ENCODE data around the gene CLCN2.

Gene CLCN2

GRCh38 chr3:184322731-184323487 is 38.5 kb downstream of the CLCN2 start:
- no peaks in the 10 kb centered on the region for H3K27me3 ChIP-seq (ENCODE audit: control insufficient read depth, insufficient read depth, low read length)
- peaks cover 89% of the 10 kb centered on the region for H3K36me3 ChIP-seq (ENCODE audit: control insufficient read depth, insufficient read depth, low read length)
- H3K4me1 ChIP-seq (ENCODE audit: control insufficient read depth, insufficient read depth, low read length), result no peaks in the 10 kb centered on the region
- H3K9me3 ChIP-seq (ENCODE audit: control insufficient read depth, insufficient read depth, low read length), result no peaks in the 10 kb centered on the region
- H3K4me3 ChIP-seq (ENCODE audit: low read depth, low read length), result no peak overlapping the region
- H3K9ac ChIP-seq (ENCODE audit: low read depth, low read length), result no peak overlapping the region

GRCh38 chr3:184321666-184322065 is 39.7 kb downstream of the CLCN2 start:
- Histone ChIP-seq H3K4me1 (ENCODE audit: control insufficient read depth, insufficient read depth, low read length) (peaks cover 4% of the 10 kb centered on the region), H3K9me3 (ENCODE audit: control insufficient read depth, insufficient read depth, low read length) (no peaks in the 10 kb centered on the region), H3K9ac (ENCODE audit: low read depth, low read length) (no peak overlapping the region), H3K4me3 (ENCODE audit: low read depth, low read length) (no peak overlapping the region), H3K27me3 (ENCODE audit: control insufficient read depth, insufficient read depth, low read length) (no peaks in the 10 kb centered on the region), H3K36me3 (ENCODE audit: control insufficient read depth, insufficient read depth, low read length) (peaks cover 83% of the 10 kb centered on the region)

- Histone ChIP-seq H3K9ac (ENCODE audit: low read depth, low read length) (no peak overlapping the region), H3K9me3 (ENCODE audit: control insufficient read depth, insufficient read depth, low read length) (no peaks in the 10 kb centered on the region), H3K4me3 (ENCODE audit: low read depth, low read length) (no peak overlapping the region), H3K27me3 (ENCODE audit: control insufficient read depth, insufficient read depth, low read length) (no peaks in the 10 kb centered on the region), H3K4me1 (ENCODE audit: control insufficient read depth, insufficient read depth, low read length) (peaks cover 8% of the 10 kb centered on the region), H3K36me3 (ENCODE audit: control insufficient read depth, insufficient read depth, low read length) (peaks cover 67% of the 10 kb centered on the region)
Measured at GRCh38 chr3:184320104-184320445, 41.3 kb downstream of the CLCN2 start.

- H3K36me3 ChIP-seq (ENCODE audit: control insufficient read depth, insufficient read depth, low read length), result peaks cover 39% of the 10 kb centered on the region
- no peaks in the 10 kb centered on the region for H3K9me3 ChIP-seq (ENCODE audit: control insufficient read depth, insufficient read depth, low read length)
- no peaks in the 10 kb centered on the region for H3K27me3 ChIP-seq (ENCODE audit: control insufficient read depth, insufficient read depth, low read length)
- H3K9ac ChIP-seq (ENCODE audit: low read depth, low read length), result peak overlapping the region; percentile 28
- H3K4me1 ChIP-seq (ENCODE audit: control insufficient read depth, insufficient read depth, low read length), result peaks cover 8% of the 10 kb centered on the region
- no peak overlapping the region for H3K4me3 ChIP-seq (ENCODE audit: low read depth, low read length)
Measured at GRCh38 chr3:184317201-184317600, 44.2 kb downstream of the CLCN2 start.

GRCh38 chr3:184316792-184317191 is 44.6 kb downstream of the CLCN2 start:
- H3K4me3 ChIP-seq (ENCODE audit: low read depth, low read length), result peak overlapping the region; percentile 90
- no peaks in the 10 kb centered on the region for H3K27me3 ChIP-seq (ENCODE audit: control insufficient read depth, insufficient read depth, low read length)
- no peaks in the 10 kb centered on the region for H3K9me3 ChIP-seq (ENCODE audit: control insufficient read depth, insufficient read depth, low read length)
- H3K4me1 ChIP-seq (ENCODE audit: control insufficient read depth, insufficient read depth, low read length), result peaks cover 8% of the 10 kb centered on the region
- H3K36me3 ChIP-seq (ENCODE audit: control insufficient read depth, insufficient read depth, low read length), result peaks cover 35% of the 10 kb centered on the region
- H3K9ac ChIP-seq (ENCODE audit: low read depth, low read length), result no peak overlapping the region

- Histone ChIP-seq H3K27me3 (ENCODE audit: control insufficient read depth, insufficient read depth, low read length) (no peaks in the 10 kb centered on the region), H3K9me3 (ENCODE audit: control insufficient read depth, insufficient read depth, low read length) (no peaks in the 10 kb centered on the region), H3K36me3 (ENCODE audit: control insufficient read depth, insufficient read depth, low read length) (peaks cover 28% of the 10 kb centered on the region), H3K9ac (ENCODE audit: low read depth, low read length) (peak overlapping the region; percentile 88), H3K4me1 (ENCODE audit: control insufficient read depth, insufficient read depth, low read length) (peaks cover 8% of the 10 kb centered on the region), H3K4me3 (ENCODE audit: low read depth, low read length) (peak overlapping the region; percentile 90)
Measured at GRCh38 chr3:184315871-184316661, 45.3 kb downstream of the CLCN2 start.

- peak overlapping the region; percentile 88 for H3K9ac ChIP-seq (ENCODE audit: low read depth, low read length)
- H3K27me3 ChIP-seq (ENCODE audit: control insufficient read depth, insufficient read depth, low read length), result no peaks in the 10 kb centered on the region
- H3K4me3 ChIP-seq (ENCODE audit: low read depth, low read length), result peak overlapping the region; percentile 90
- peaks cover 22% of the 10 kb centered on the region for H3K36me3 ChIP-seq (ENCODE audit: control insufficient read depth, insufficient read depth, low read length)
- no peaks in the 10 kb centered on the region for H3K9me3 ChIP-seq (ENCODE audit: control insufficient read depth, insufficient read depth, low read length)
- H3K4me1 ChIP-seq (ENCODE audit: control insufficient read depth, insufficient read depth, low read length), result peaks cover 8% of the 10 kb centered on the region
Measured at GRCh38 chr3:184315543-184315867, 45.9 kb downstream of the CLCN2 start.

GRCh38 chr3:184314700-184315542 is 46.5 kb downstream of the CLCN2 start:
- H3K36me3 ChIP-seq (ENCODE audit: control insufficient read depth, insufficient read depth, low read length), result peaks cover 17% of the 10 kb centered on the region
- H3K4me1 ChIP-seq (ENCODE audit: control insufficient read depth, insufficient read depth, low read length), result peaks cover 8% of the 10 kb centered on the region
- peak overlapping the region; percentile 88 for H3K9ac ChIP-seq (ENCODE audit: low read depth, low read length)
- peak overlapping the region; percentile 90 for H3K4me3 ChIP-seq (ENCODE audit: low read depth, low read length)
- H3K27me3 ChIP-seq (ENCODE audit: control insufficient read depth, insufficient read depth, low read length), result no peaks in the 10 kb centered on the region
- no peaks in the 10 kb centered on the region for H3K9me3 ChIP-seq (ENCODE audit: control insufficient read depth, insufficient read depth, low read length)

- no peaks in the 10 kb centered on the region for H3K9me3 ChIP-seq (ENCODE audit: control insufficient read depth, insufficient read depth, low read length)
- peaks cover 8% of the 10 kb centered on the region for H3K4me1 ChIP-seq (ENCODE audit: control insufficient read depth, insufficient read depth, low read length)
- H3K36me3 ChIP-seq (ENCODE audit: control insufficient read depth, insufficient read depth, low read length), result peaks cover 11% of the 10 kb centered on the region
Measured at GRCh38 chr3:184314363-184314699, 47.1 kb downstream of the CLCN2 start, which contains the start of gene EIF4G1. TSS of gene EIF4G1 (plus strand) at chr3:184314606. CDS start at chr3:184315797, 1,191 bp downstream.

GRCh38 chr3:184311633-184312032 is 49.8 kb downstream of the CLCN2 start:
- H3K36me3 ChIP-seq (ENCODE audit: control insufficient read depth, insufficient read depth, low read length), result peaks cover 22% of the 10 kb centered on the region
- H3K9me3 ChIP-seq (ENCODE audit: control insufficient read depth, insufficient read depth, low read length), result no peaks in the 10 kb centered on the region
- H3K9ac ChIP-seq (ENCODE audit: low read depth, low read length), result no peak overlapping the region
- H3K4me1 ChIP-seq (ENCODE audit: control insufficient read depth, insufficient read depth, low read length), result peaks cover 4% of the 10 kb centered on the region
- no peaks in the 10 kb centered on the region for H3K27me3 ChIP-seq (ENCODE audit: control insufficient read depth, insufficient read depth, low read length)
- H3K4me3 ChIP-seq (ENCODE audit: low read depth, low read length), result no peak overlapping the region

More at GRCh38 chr3:184314363-184314699, 47.1 kb downstream of the CLCN2 start, which contains the start of gene EIF4G1:
- Histone ChIP-seq H3K27me3 (ENCODE audit: control insufficient read depth, insufficient read depth, low read length) (no peaks in the 10 kb centered on the region), H3K4me3 (ENCODE audit: low read depth, low read length) (peak within 1 kb of the TSS; percentile 90), H3K9ac (ENCODE audit: low read depth, low read length) (peak within 1 kb of the TSS; percentile 88)

GRCh38 chr3:184308744-184309143 is 52.7 kb downstream of the CLCN2 start:
- no peaks in the 10 kb centered on the region for H3K9me3 ChIP-seq (ENCODE audit: control insufficient read depth, insufficient read depth, low read length)
- H3K4me3 ChIP-seq (ENCODE audit: low read depth, low read length), result no peak overlapping the region
- H3K9ac ChIP-seq (ENCODE audit: low read depth, low read length), result no peak overlapping the region
- no peaks in the 10 kb centered on the region for H3K4me1 ChIP-seq (ENCODE audit: control insufficient read depth, insufficient read depth, low read length)
- peaks cover 38% of the 10 kb centered on the region for H3K36me3 ChIP-seq (ENCODE audit: control insufficient read depth, insufficient read depth, low read length)
- H3K27me3 ChIP-seq (ENCODE audit: control insufficient read depth, insufficient read depth, low read length), result no peaks in the 10 kb centered on the region

Measured in iPS-15b (cell line).